ENCODE results near the gene OR9K2.

DNA sequence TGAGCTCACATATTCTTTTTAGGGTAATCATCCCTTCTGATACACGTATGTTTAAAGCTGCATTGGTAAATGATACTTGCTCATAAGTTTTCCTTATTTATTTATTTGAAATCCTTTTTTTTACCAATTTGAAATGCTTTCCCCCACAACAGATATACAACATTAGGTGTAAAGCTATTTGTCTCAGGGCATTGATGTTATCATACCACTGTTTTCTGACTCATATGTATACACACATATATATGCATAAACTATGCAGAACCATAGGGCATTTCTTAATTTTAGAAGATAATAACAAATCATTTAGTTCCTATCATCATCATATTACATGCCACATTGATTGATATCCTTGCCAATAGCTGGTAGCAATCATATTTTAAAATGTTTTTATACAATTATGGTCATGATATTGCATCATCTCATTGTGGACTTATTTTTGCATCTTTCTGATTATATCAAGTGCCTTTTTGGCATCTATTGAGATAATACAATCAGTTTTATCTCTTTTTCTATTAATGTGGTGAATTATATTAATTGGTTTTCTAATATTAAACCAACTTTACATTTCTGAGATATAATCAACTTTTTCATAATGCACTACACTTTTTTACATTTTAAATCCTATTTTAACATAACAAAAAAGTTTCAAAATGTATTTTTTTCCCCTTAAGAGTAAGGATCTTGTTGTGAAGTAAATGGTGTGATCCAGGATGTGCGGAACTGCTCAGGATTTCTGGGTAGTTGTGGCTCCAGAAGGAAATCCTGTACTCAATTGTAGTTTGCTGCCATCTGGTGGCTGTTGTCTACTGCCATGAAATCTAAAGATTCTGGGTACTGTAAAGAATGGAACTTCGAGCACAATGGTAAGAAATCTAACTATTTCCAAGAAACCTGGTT, 16.7 kb downstream of the OR9K2 start:
- TF ChIP-seq CTCF (IDR thresholded peaks at IDR 0.05; ENCODE audit: insufficient read depth, low read length) (peak; percentile 73), REST (IDR thresholded peaks at IDR 0.05; ENCODE audit: insufficient replicate concordance, low read depth) (no peak), POLR2AphosphoS5 (IDR thresholded peaks at IDR 0.05; ENCODE audit: low read depth) (no peak), GABPA (IDR thresholded peaks at IDR 0.05; ENCODE audit: low read depth) (no peak), SPI1 (IDR thresholded peaks at IDR 0.05; ENCODE audit: borderline replicate concordance, low read depth) (peak; percentile 6; the same call in 1 of the 2 replicates)
